NB4 (cell line): ENCODE results near the gene UROC1.

Experiments used
- DNase-seq: peaks from one replicate; pipeline ENCODE4 v3.0.0; 2010; ENCODE audit warnings: low read depth
- H3K4me3 ChIP-seq: one replicate; pipeline ENCODE4 v1.5.1; 2011; ENCODE audit warnings: mild to moderate bottlenecking, low read depth, low read length, moderate library complexity
- MYC ChIP-seq: IDR thresholded peaks from 2 replicates; pipeline ENCODE4 v1.6.1; 2011; ENCODE audit warnings: low read depth, low read length
- POLR2A ChIP-seq: IDR thresholded peaks from 2 replicates; pipeline ENCODE4 v1.6.1; 2011; ENCODE audit warnings: mild to moderate bottlenecking; ENCODE audit not compliant: insufficient read length; ENCODE audit errors: extremely low read depth
- TF ChIP-seq, protein P1 (sequence below): IDR thresholded peaks from one replicate; pipeline ENCODE4 v1.5.1; 2012; ENCODE audit warnings: low read depth, low read length
- TF ChIP-seq, protein P2 (sequence below): IDR thresholded peaks from 2 replicates; pipeline ENCODE4 v1.6.1; 2011; ENCODE audit warnings: low read depth, low read length

UROC1 gene

DNA sequence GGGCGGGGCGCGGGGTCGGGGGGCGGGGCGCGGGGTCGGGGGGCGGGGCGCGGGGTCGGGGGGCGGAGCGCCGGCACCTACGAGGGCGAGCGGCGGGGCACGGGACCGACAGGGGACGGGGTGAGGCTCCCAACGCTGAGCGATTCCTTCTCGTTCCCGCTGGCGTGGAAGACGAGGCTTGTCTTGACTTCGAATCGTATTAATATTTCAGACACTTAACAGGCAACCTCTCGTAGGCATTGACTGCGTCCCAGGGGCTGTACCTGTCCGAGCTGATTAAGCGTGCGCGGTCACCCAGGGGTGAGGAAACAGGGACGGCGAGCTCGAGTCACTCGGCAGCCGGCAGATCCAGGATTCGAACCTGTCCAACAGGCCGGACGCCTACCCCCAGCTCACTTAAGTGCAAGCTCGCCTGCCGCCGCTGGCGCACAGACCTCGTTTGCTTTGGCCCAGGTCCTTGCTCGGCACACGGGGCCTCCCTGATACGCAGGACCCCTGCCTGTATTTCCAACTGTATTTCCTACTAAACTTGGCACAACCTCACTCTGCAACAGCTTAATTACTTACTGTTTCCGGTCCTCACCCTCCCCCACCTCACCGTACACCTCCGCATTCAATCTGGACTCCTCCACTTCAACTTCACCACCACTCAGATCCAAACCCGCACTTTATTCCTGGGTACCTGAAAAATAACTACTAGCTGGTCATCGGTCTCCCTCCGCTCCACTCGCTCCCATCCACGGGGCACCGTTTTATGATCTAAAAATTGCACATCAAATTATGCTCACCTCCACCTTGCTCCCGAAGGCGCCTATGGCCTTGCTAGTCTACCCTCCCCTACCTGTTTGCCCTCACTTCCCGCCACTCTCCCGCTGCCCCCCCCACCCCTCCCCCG lies 41.2 kb downstream of the UROC1 start:
- DNase-seq = peak; percentile 67
- peak overlapping the region; percentile 68 for H3K4me3 ChIP-seq
- TF ChIP-seq, protein P1, sequence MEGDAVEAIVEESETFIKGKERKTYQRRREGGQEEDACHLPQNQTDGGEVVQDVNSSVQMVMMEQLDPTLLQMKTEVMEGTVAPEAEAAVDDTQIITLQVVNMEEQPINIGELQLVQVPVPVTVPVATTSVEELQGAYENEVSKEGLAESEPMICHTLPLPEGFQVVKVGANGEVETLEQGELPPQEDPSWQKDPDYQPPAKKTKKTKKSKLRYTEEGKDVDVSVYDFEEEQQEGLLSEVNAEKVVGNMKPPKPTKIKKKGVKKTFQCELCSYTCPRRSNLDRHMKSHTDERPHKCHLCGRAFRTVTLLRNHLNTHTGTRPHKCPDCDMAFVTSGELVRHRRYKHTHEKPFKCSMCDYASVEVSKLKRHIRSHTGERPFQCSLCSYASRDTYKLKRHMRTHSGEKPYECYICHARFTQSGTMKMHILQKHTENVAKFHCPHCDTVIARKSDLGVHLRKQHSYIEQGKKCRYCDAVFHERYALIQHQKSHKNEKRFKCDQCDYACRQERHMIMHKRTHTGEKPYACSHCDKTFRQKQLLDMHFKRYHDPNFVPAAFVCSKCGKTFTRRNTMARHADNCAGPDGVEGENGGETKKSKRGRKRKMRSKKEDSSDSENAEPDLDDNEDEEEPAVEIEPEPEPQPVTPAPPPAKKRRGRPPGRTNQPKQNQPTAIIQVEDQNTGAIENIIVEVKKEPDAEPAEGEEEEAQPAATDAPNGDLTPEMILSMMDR = no peak
- TF ChIP-seq MYC (no peak), POLR2A (no peak)

DNA sequence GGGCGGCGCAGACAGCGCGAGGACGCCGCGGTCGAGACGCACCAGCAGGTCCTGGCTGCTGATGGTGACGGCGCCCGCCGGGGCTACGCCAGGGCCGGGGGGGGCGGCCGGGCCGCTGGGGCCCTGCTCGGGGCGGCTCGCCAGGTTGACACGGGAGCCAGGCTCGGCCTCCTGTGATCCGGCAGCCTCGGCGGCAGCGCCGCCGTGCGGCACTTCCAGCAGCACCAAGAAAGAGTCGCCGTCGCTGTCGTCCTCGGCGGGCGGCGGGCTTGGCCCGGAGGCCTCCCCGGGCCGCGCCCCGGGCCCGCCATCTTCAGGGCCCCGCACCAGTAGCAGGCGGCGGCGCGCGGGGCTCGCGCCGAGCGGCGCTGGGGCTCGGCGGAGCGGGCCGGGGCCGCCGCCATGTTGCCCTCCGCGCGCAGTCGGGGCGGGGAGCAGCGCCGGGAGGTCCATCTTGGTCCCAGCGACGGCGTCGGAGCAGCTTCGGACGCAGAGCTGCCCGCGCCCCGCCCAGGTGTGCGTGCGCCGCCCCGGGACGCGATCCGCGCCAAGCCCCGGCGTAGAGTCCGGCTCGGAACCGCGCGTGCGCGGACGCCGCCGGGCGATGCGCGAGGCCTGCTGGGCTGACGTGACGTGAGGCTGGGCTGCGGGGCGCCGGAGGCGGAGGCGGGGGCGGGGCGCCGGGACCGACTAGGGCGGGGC lies 42.0 kb downstream of the UROC1 start, which contains the start of gene ZXDC:
TSS of gene ZXDC (minus strand) at position 479 of the 702 bp plus-strand sequence. CDS start at position 453, 26 bp downstream.
- peak within 1 kb of the TSS; percentile 90 for H3K4me3 ChIP-seq
- TF ChIP-seq, protein P2, sequence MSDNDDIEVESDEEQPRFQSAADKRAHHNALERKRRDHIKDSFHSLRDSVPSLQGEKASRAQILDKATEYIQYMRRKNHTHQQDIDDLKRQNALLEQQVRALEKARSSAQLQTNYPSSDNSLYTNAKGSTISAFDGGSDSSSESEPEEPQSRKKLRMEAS = 0 out of 2 replicates have a peak, but pooled peaks have one; percentile 25
- no peak for TF ChIP-seq MYC
- TF ChIP-seq POLR2A = peak; percentile 77
- TF ChIP-seq, protein P1 = peak; percentile 35
- peak; percentile 94 for DNase-seq

DNA sequence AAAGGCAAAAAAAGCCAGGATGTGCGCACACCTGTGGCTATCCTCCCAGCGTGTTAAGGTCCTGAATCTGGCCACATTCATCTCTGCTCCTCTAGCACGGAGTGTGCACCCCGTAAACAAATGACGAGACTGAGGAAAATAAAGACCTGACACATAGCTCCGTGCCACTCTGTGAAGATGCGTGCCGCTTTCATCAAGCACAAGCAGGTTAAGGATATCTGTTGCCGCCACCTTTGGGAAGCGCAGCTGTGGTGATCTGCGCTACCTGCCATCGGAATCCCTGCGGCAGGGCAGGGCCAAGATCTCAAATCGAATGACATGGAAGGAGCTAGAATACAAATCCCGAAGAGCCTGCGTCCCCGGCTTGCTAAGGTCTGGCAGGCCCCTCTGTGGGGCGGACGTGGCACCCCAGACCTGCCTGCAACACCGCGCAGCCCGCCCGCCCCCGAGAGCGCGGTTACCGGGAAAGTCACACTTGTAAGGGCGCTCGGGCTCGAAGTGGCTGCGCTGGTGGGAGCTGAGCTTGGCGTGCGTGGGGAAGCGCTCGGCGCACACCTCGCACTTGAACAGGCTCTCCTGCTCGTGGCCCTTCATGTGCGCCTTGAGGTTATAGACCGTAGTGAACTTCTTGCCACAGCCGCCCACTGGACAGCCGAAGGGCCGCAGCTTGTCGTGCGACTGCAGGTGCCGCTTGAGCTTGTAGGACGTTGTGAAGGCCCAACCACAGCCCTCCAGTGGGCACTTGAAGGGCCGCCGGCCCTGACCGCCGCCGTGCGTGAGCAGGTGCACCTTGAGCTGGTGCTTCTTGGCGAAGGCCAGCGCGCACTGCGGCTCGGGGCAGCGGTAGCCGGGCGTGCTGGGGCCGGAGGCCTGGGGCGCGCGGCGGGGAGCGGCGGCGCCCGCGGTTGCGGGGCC lies 42.8 kb downstream of the UROC1 start:
- H3K4me3 ChIP-seq = peak overlapping the region; percentile 90
- TF ChIP-seq MYC = no peak; the same call in 1 of the 2 replicates
- no peak for TF ChIP-seq POLR2A
- TF ChIP-seq, protein P1 = no peak
- TF ChIP-seq, protein P2 = no peak; the same call in none of the 2 replicates
- DNase-seq = peak; percentile 73

DNA sequence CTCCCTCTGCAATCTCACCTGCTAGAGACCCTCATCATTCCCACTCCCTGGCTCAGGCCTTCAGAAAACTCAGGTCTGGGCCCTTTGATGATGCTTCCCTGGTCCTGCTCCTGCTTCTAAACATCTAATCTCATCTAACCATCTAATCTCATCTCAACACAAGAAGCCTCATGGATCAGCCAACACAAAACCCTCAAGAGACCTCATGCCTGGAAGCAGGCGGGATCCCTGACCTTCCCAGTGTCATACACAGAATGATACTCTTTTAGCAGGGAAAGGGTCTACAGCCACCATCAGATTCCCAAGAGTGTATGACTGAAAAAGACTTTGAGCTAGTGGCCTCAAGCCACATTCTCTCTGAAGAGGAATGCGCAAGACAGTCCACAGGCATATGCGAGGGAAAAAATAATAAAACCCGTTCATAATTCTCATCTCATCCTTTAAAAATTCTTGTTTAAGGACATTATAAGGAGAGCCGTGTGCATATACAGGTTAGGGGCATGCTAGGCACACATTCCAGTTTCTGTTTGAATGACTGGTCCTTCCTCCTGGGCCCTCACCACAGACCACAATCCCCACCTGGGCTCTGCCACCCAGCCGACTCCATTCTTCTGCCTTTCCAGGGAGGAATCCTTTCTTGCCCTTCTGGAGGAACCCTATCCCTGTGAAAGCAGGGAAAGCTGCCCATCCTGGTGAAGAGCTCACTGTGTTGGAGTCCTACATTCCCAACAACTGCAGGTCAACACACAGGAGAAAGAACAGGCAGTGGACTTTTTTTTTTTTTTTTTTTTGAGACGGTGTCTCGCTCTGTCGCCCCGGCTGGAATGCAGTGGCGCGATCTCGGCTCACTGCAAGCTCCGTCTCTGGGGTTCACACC lies 44.0 kb downstream of the UROC1 start:
- peak overlapping the region; percentile 74 for H3K4me3 ChIP-seq
- DNase-seq = peak; percentile 53

DNA sequence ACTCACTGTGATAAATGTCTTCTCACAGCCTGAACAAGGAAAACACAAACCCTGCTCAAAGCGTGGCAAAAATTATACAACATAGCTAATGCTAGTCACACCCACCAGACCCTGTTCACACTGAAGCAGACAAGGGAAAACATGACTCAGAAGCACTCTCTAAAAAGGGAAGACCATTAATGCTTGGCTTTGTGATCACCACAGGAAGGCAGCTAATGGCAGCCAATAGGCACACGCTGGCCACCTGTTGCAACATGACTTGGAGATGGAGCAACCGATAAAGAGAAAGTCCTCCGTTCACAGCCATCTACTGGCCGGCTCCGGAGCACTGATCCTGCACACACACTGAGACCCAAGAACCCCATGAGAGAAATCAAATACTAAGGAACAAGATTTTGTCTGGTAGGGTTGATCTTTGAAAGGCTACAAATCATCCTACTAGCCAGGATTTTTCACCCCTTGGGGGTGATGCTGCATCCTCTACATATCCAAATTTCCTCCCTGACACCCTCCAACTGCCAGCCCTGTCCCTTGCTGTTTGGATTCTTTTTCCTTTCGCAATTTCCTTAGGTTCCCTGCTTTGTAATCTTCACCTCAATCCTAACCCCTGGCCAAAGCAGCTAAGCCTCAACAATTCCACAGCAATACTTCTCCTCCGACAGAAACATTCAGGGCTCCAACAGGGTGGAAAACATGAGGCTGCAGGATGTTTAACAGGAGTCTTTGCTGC lies 45.1 kb downstream of the UROC1 start:
- H3K4me3 ChIP-seq = peak overlapping the region; percentile 74
- DNase-seq = peak; percentile 98
- TF ChIP-seq MYC (peak; percentile 83), POLR2A (peak; percentile 25)
- TF ChIP-seq, protein P2 = peak; percentile 89
- TF ChIP-seq, protein P1 = peak; percentile 23

More for the DNA sequence above, 44.0 kb downstream of the UROC1 start:
- TF ChIP-seq MYC = no peak
- no peak for TF ChIP-seq POLR2A
- TF ChIP-seq, protein P2 = no peak
